A549 (cell line): Measurements from ENCODE around the gene SLCO2A1. TPM values are rescaled to one million over a fixed set of nuclear protein-coding genes. Genes with fewer than 3 reads are reported as not detected.
A peak's percentile ranks its signal among the peaks of the same experiment; 100 is the strongest.

Experiments
- ATAC-seq, 2 experiments: fragments of 200-7000 bp in 1 of 2; fragments of >200 bp in 1 of 2; cut with Nextera tagmentation in 1 of 2; cut with Tn5 transposase in 1 of 2; 3 replicates each; pipeline versions ENCODE4 v1.8.0 to v1.9.1; 2018 to 2020; ENCODE audit warnings: mild to moderate bottlenecking in 1 of 2, moderate library complexity in 1 of 2
- CTCF ChIA-PET: fragments of 300-600 bp; sonication (Branson Sonifier 250); formaldehyde crosslinking; extraction: SDS; loops from one replicate; lab custom pipeline; 2021; ENCODE audit warnings: antibody characterized with exemption, inconsistent platforms; lab: Yijun Ruan, JAX
- POLR2A ChIA-PET: fragments of 350-600 bp; formaldehyde crosslinking; extraction: SDS; loops from one replicate; lab custom pipeline; 2021; ENCODE audit warnings: antibody characterized with exemption, inconsistent platforms; lab: Yijun Ruan, JAX
- DNase-seq, 2 experiments: peaks; one replicate each; pipeline versions ENCODE4 v3.0.0 to v3.0.0-alpha.2; 2011 to 2016; ENCODE audit warnings: low read depth in 1 of 2, low spot score in 1 of 2
- FAIRE-seq: peaks from 2 replicates; lab custom pipeline; 2011; peaks lifted over from hg19 to GRCh38; lab: Jason Lieb, UNC
- H3K27ac ChIP-seq, 2 experiments: fragments of >200 bp; sonication (Bioruptor Twin); formaldehyde crosslinking; 3 replicates each; pipeline ENCODE4 v1.5.1; 2016 to 2017
- H3K4me1 ChIP-seq: fragments of >200 bp; sonication (Bioruptor Twin); formaldehyde crosslinking; 3 replicates; pipeline ENCODE4 v1.6.1; 2016
- H3K4me2 ChIP-seq: fragments of >200 bp; sonication (Bioruptor Twin); formaldehyde crosslinking; 3 replicates; pipeline ENCODE4 v1.6.1; 2016
- H3K4me3 ChIP-seq: fragments of >200 bp; sonication (Bioruptor Twin); formaldehyde crosslinking; 3 replicates; pipeline ENCODE4 v1.5.1; 2016
- H3K9me3 ChIP-seq: fragments of >200 bp; sonication (Bioruptor Twin); formaldehyde crosslinking; 3 replicates; pipeline ENCODE4 v1.6.1; 2016
- CBX2 ChIP-seq: fragments of 200-600 bp; sonication (generic); IDR thresholded peaks from 2 replicates; pipeline ENCODE4 v1.6.1; 2016; ENCODE audit warnings: low read depth, mild to moderate bottlenecking, borderline replicate concordance
- CEBPB ChIP-seq, 2 experiments: fragments of >200 bp in 1 of 2; sonication (Bioruptor Twin) in 1 of 2; formaldehyde crosslinking in 1 of 2; IDR thresholded peaks; 2 replicates each; pipeline ENCODE4 v1.6.1; 2012 to 2016
- CHD4 ChIP-seq: fragments of 200-600 bp; sonication (generic); IDR thresholded peaks from 2 replicates; pipeline ENCODE4 v1.6.1; 2016; ENCODE audit warnings: antibody characterized with exemption, mild to moderate bottlenecking, borderline replicate concordance
- EHMT2 ChIP-seq: fragments of 200-600 bp; sonication (generic); IDR thresholded peaks from 2 replicates; pipeline ENCODE4 v1.6.1; 2016; ENCODE audit warnings: antibody characterized with exemption, low read depth, mild to moderate bottlenecking, moderate library complexity
- FOSL2 ChIP-seq, 2 experiments: fragments of 450-650 bp in 1 of 2; fragments of >200 bp in 1 of 2; sonication (Bioruptor Twin) in 1 of 2; formaldehyde crosslinking; IDR thresholded peaks; 2 replicates each; pipeline versions ENCODE4 v1.5.0 to v1.6.1; 2016 to 2020; ENCODE audit warnings: mild to moderate bottlenecking in 1 of 2, moderate library complexity in 1 of 2
- FOXS1 ChIP-seq: fragments of 250-450 bp; sonication (Bioruptor Pico); IDR thresholded peaks from 2 replicates; pipeline ENCODE4 v1.5.0; 2020; ENCODE audit warnings: mild to moderate bottlenecking, moderate library complexity
- HOXB5 ChIP-seq: fragments of 250-450 bp; sonication (Bioruptor Pico); IDR thresholded peaks from 2 replicates; pipeline ENCODE4 v1.5.0; 2020; ENCODE audit warnings: mild to moderate bottlenecking, moderate library complexity
- JUN ChIP-seq, 2 experiments: fragments of >200 bp; sonication (Bioruptor Twin); formaldehyde crosslinking; IDR thresholded peaks; 2 replicates in 1 of 2; 3 replicates in 1 of 2; pipeline ENCODE4 v1.6.1; 2016 to 2017
- KDM5A ChIP-seq: fragments of 200-600 bp; sonication (generic); IDR thresholded peaks from 2 replicates; pipeline ENCODE4 v1.6.1; 2016; ENCODE audit warnings: antibody characterized with exemption, mild to moderate bottlenecking
- MAFK ChIP-seq: fragments of 450-650 bp; IDR thresholded peaks from 2 replicates; pipeline ENCODE4 v1.6.1; 2014; ENCODE audit not compliant: partially characterized antibody
- SMC3 ChIP-seq: fragments of >200 bp; sonication (Bioruptor Twin); formaldehyde crosslinking; IDR thresholded peaks from 3 replicates; pipeline ENCODE4 v1.6.1; 2018; ENCODE audit warnings: inconsistent platforms
- SREBF2 ChIP-seq: fragments of 450-650 bp; IDR thresholded peaks from 2 replicates; pipeline ENCODE4 v1.6.1; 2014; ENCODE audit warnings: mild to moderate bottlenecking, moderate library complexity
- ZC3H11A ChIP-seq: fragments of 450-650 bp; IDR thresholded peaks from 2 replicates; pipeline ENCODE4 v1.6.1; 2014; ENCODE audit warnings: antibody characterized with exemption, mild to moderate bottlenecking
- ZNF302 ChIP-seq: fragments of 250-450 bp; sonication (Bioruptor Pico); IDR thresholded peaks from 2 replicates; pipeline ENCODE4 v1.9.0; 2021; ENCODE audit warnings: inconsistent platforms, mild to moderate bottlenecking, moderate library complexity
- WGBS: methylation state at CpG from one replicate; pipeline ENCODE4 v1.1.6; 2017; ENCODE audit errors: missing lambda C conversion rate; 5-methylcytosine and 5-hydroxymethylcytosine counted together
- polyA plus RNA-seq, 4 experiments: library from polyadenylated mRNA; depleted of rRNA in 3 of 4; stranded (reverse); fragments of >200 nt; fragmentation: RNase III in 1 of 4; extraction: RNeasy Plus Mini Kit Qiagen cat#74134 plus additional on column Dnase treatment in 1 of 4; gene quantifications; 2 replicates in 3 of 4; 3 replicates in 1 of 4; pipeline ENCODE4 v1.2.3, GENCODE V29; 2011 to 2017
- TF ChIP-seq, protein P1 (sequence below): fragments of >200 bp; sonication (Bioruptor Twin); formaldehyde crosslinking; IDR thresholded peaks from 3 replicates; pipeline ENCODE4 v1.5.1; 2016
- TF ChIP-seq, protein P2 (sequence below): fragments of 250-450 bp; sonication (Bioruptor Pico); IDR thresholded peaks from 2 replicates; pipeline ENCODE4 v1.5.0; 2021; ENCODE audit warnings: mild to moderate bottlenecking, moderate library complexity, borderline replicate concordance
- TF ChIP-seq, protein P3 (sequence below): fragments of 150-350 bp; IDR thresholded peaks from 2 replicates; pipeline ENCODE4 v1.6.1; 2014; ENCODE audit warnings: low read depth, mild to moderate bottlenecking, low read length
- TF ChIP-seq, protein P4 (sequence below): fragments of >200 bp; sonication (Bioruptor Twin); formaldehyde crosslinking; IDR thresholded peaks from 2 replicates; pipeline ENCODE4 v1.6.1; 2016
- TF ChIP-seq, protein P5 (sequence below): IDR thresholded peaks from 2 replicates; pipeline ENCODE4 v1.6.1; 2012

The SLCO2A1 gene
- polyA plus RNA-seq, 2 of the 4 experiments (the other 2 are of a cell fraction): 0.12 TPM; not detected in 1

DNA sequence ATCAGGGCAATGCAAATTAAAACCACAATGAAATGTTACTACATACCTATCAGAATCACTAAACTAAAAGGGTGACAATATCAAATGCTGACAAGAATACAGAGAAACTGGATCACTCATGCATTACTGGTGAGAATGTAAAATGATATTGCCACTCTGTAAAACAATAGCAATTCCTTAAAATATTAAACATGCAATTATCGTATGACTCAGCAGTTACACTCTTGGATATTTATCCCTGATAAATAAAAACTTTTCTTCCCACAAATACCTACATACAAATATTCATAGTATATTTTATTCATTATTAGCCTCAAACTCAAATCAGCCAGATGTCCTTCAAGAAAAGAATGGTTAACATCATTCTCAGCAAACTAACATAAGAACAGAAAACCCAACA lies 108.1 kb downstream of the SLCO2A1 start:
- POLR2A ChIA-PET: no interaction called here
- 82% methylated on average over 1 of the region's 1 CpG for WGBS

DNA sequence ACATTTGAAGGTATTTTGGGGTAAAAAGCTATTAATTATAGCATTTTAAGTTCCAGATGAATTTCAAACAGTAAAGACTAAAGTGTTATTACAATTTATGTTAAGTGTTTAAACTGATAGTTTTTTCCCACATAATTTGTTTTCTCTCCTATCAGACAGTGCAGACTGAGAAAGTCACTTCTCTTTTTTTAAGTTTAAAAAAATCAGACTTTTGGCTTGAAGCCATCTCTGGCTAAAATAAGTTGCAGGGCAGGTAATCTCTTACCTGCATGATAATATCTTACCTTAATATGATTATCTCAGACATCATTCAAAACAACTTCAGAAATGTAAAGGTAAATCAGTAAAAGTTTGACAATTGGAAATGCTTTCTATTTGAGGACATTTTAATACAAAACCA lies 112.6 kb downstream of the SLCO2A1 start:
- H3K4me3 ChIP-seq: no peak overlapping the region
- H3K4me2 ChIP-seq: no peak overlapping the region
- H3K27ac ChIP-seq: no peak overlapping the region
- H3K4me1 ChIP-seq: no peaks in the 10 kb centered on the region
- no peaks in the 10 kb centered on the region for H3K9me3 ChIP-seq
- TF ChIP-seq, protein P1, sequence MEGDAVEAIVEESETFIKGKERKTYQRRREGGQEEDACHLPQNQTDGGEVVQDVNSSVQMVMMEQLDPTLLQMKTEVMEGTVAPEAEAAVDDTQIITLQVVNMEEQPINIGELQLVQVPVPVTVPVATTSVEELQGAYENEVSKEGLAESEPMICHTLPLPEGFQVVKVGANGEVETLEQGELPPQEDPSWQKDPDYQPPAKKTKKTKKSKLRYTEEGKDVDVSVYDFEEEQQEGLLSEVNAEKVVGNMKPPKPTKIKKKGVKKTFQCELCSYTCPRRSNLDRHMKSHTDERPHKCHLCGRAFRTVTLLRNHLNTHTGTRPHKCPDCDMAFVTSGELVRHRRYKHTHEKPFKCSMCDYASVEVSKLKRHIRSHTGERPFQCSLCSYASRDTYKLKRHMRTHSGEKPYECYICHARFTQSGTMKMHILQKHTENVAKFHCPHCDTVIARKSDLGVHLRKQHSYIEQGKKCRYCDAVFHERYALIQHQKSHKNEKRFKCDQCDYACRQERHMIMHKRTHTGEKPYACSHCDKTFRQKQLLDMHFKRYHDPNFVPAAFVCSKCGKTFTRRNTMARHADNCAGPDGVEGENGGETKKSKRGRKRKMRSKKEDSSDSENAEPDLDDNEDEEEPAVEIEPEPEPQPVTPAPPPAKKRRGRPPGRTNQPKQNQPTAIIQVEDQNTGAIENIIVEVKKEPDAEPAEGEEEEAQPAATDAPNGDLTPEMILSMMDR: no peak
- no peak for FAIRE-seq
- ChIA-PET CTCF (no interaction called here), POLR2A (no interaction called here)
- no peak for ATAC-seq
- no peak for DNase-seq

More for the DNA sequence above, 108.1 kb downstream of the SLCO2A1 start:
- TF ChIP-seq MAFK (peak; percentile 56), SREBF2 (no peak)
- TF ChIP-seq, all 56 proteins: peak for 1
- H3K4me1 ChIP-seq: no peaks in the 10 kb centered on the region
- no peaks in the 10 kb centered on the region for H3K9me3 ChIP-seq
- no peak overlapping the region for H3K4me2 ChIP-seq
- CTCF ChIA-PET: no interaction called here
- FAIRE-seq (no peak), DNase-seq (no peak), ATAC-seq (no peak)
- no peak overlapping the region for H3K27ac ChIP-seq
- H3K4me3 ChIP-seq: no peak overlapping the region

DNA sequence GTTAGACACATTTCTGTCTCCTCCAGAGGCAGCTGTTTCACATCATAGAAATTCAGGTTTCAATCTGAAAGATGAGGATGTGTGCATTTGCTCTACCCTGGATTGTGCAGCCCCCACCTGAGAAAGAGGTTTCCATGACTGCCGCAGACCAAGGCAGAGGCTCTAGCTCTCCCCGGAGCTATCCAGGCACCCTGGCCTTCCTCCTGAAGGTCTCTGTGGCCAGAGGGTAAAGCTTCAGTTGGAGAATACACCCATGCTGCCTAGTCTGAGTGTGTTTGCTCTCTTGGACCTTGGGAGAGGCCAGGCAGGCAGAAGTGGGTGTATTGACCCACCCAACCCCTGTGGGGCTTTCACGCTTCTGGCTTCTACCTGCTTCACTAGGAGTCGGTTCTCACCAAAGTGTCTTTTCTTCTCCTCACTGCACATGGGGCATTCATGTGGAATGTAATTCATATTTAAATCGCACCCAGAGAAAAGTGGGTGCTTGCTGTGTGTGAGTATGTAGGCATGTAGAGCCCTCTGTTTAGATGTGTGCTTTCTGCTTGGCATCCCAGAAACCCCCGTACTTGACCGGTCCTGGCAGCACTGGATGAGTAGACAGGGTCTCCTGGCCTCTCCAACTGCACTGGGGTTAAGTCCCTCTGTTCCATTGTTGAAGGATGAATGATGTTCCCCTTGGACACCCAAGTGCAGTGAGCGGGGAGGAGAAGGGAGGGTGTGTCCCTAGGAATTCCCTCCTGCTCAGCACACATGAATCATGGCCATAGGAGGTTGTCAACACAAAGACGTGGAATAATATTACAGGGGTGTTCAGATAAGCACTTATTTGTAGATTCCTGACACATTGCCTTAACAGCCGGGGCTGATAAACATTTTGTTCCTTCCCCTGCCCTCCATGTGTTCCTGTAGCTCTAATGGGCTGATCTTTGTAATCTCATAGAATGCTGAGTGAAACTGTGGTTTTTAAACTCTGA lies 113.8 kb downstream of the SLCO2A1 start:
- H3K4me2 ChIP-seq: no peak overlapping the region
- ATAC-seq: no peak; a peak in 2 of 6 replicates
- POLR2A ChIA-PET: no interaction called here
- 57% methylated on average over 6 of the region's 10 CpGs for WGBS
- no peak overlapping the region for H3K27ac ChIP-seq
- no peak for TF ChIP-seq CBX2
- TF ChIP-seq CHD4: no peak
- TF ChIP-seq, protein P2, sequence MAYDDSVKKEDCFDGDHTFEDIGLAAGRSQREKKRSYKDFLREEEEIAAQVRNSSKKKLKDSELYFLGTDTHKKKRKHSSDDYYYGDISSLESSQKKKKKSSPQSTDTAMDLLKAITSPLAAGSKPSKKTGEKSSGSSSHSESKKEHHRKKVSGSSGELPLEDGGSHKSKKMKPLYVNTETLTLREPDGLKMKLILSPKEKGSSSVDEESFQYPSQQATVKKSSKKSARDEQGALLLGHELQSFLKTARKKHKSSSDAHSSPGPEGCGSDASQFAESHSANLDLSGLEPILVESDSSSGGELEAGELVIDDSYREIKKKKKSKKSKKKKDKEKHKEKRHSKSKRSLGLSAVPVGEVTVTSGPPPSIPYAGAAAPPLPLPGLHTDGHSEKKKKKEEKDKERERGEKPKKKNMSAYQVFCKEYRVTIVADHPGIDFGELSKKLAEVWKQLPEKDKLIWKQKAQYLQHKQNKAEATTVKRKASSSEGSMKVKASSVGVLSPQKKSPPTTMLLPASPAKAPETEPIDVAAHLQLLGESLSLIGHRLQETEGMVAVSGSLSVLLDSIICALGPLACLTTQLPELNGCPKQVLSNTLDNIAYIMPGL (CRISPR knock-in tag): no peak
- TF ChIP-seq, all 56 proteins: peak for 0
- DNase-seq (no peak), FAIRE-seq (no peak)
- Histone ChIP-seq H3K4me3 (no peak overlapping the region), H3K9me3 (no peaks in the 10 kb centered on the region), H3K4me1 (no peaks in the 10 kb centered on the region)
- CTCF ChIA-PET: interaction anchor here (0.7 kb wide), 1 partner anchor 190 kb away, joined by 3 read pairs; no protein-coding TSS in a partner anchor

DNA sequence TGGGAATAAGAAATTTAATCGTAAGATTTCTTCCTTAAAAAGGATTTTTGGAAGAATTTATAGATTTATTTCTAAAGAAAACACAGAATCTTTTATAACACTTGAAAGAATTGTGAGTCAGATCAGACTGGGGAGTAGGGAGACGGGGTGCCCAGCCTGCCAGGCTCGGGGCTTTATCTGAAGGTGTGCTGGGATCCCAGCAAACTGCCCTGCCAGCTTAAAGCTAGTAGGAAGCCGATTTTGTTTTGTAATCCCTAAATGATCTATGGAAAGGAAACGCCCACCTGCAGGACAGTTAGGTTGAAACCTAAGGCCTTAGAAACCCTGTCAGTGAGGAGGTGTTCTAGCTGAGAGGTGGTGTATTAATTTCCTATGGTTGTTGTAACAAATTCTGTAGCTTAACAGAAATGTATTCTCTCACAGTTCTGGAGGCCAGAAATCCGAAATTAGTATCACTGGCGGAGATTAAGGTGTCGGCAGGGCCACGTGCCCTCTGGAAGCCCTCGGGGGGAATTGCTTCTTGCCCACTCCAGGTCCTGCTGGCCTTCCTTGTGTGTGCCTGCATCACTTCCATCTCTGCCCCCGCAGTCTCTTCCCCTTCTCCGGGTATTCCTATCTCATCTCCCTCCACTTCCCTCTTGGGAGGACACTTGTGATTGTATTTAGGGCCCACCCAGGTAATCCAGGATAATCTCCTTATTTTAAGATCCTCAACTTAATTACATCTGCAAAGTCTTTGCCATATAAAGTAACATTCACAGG lies 114.7 kb downstream of the SLCO2A1 start:
- ChIA-PET CTCF (interaction anchor here (0.6 kb wide), 1 partner anchor 576 kb away, joined by 4 read pairs; no protein-coding TSS in a partner anchor), POLR2A (no interaction called here)
- no peak for FAIRE-seq
- ATAC-seq: no peak
- Histone ChIP-seq H3K9me3 (no peaks in the 10 kb centered on the region), H3K4me3 (no peak overlapping the region), H3K4me2 (no peak overlapping the region), H3K27ac (no peak overlapping the region), H3K4me1 (no peaks in the 10 kb centered on the region)
- no peak for DNase-seq
- TF ChIP-seq HOXB5 (CRISPR knock-in tag): no peak
- no peak for TF ChIP-seq FOSL2 (IDR thresholded peaks at IDR 0.05)
- no peak for TF ChIP-seq FOSL2 (CRISPR knock-in tag; IDR thresholded peaks at IDR 0.05)
- TF ChIP-seq, protein P3, sequence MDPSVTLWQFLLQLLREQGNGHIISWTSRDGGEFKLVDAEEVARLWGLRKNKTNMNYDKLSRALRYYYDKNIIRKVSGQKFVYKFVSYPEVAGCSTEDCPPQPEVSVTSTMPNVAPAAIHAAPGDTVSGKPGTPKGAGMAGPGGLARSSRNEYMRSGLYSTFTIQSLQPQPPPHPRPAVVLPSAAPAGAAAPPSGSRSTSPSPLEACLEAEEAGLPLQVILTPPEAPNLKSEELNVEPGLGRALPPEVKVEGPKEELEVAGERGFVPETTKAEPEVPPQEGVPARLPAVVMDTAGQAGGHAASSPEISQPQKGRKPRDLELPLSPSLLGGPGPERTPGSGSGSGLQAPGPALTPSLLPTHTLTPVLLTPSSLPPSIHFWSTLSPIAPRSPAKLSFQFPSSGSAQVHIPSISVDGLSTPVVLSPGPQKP: no peak
- TF ChIP-seq CEBPB (IDR thresholded peaks at IDR 0.05): no peak
- no peak for TF ChIP-seq JUN (IDR thresholded peaks at IDR 0.05)
- TF ChIP-seq, protein P4, sequence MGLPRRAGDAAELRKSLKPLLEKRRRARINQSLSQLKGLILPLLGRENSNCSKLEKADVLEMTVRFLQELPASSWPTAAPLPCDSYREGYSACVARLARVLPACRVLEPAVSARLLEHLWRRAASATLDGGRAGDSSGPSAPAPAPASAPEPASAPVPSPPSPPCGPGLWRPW: no peak
- no peak for TF ChIP-seq EHMT2
- no peak for TF ChIP-seq CBX2
- no peak for TF ChIP-seq ZNF302 (CRISPR knock-in tag)
- TF ChIP-seq SMC3: no peak
- TF ChIP-seq KDM5A: no peak
- no peak for TF ChIP-seq ZC3H11A
- TF ChIP-seq MAFK: no peak
- TF ChIP-seq, protein P5, sequence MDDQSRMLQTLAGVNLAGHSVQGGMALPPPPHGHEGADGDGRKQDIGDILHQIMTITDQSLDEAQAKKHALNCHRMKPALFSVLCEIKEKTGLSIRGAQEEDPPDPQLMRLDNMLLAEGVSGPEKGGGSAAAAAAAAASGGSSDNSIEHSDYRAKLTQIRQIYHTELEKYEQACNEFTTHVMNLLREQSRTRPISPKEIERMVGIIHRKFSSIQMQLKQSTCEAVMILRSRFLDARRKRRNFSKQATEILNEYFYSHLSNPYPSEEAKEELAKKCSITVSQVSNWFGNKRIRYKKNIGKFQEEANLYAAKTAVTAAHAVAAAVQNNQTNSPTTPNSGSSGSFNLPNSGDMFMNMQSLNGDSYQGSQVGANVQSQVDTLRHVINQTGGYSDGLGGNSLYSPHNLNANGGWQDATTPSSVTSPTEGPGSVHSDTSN: no peak
- no peak for TF ChIP-seq FOXS1
- WGBS: 52% methylated on average over 12 of the region's 12 CpGs
